Smooth muscle cell of the coronary artery (primary cell): ENCODE results near the gene ZNF830. TPM values are rescaled to one million over a fixed set of nuclear protein-coding genes. Genes with fewer than 3 reads are reported as not detected.

ENCODE experiments used
- total RNA-seq: library from RNA; depleted of rRNA; stranded (reverse); fragments of >200 nt; gene quantifications from 2 replicates; pipeline ENCODE4 v1.2.3, GENCODE V29; 2014; ENCODE audit warnings: low replicate concordance

Gene ZNF830, protein sequence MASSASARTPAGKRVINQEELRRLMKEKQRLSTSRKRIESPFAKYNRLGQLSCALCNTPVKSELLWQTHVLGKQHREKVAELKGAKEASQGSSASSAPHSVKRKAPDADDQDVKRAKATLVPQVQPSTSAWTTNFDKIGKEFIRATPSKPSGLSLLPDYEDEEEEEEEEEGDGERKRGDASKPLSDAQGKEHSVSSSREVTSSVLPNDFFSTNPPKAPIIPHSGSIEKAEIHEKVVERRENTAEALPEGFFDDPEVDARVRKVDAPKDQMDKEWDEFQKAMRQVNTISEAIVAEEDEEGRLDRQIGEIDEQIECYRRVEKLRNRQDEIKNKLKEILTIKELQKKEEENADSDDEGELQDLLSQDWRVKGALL
- 13.4 and 18.3 TPM in 2 replicates for total RNA-seq

DNA sequence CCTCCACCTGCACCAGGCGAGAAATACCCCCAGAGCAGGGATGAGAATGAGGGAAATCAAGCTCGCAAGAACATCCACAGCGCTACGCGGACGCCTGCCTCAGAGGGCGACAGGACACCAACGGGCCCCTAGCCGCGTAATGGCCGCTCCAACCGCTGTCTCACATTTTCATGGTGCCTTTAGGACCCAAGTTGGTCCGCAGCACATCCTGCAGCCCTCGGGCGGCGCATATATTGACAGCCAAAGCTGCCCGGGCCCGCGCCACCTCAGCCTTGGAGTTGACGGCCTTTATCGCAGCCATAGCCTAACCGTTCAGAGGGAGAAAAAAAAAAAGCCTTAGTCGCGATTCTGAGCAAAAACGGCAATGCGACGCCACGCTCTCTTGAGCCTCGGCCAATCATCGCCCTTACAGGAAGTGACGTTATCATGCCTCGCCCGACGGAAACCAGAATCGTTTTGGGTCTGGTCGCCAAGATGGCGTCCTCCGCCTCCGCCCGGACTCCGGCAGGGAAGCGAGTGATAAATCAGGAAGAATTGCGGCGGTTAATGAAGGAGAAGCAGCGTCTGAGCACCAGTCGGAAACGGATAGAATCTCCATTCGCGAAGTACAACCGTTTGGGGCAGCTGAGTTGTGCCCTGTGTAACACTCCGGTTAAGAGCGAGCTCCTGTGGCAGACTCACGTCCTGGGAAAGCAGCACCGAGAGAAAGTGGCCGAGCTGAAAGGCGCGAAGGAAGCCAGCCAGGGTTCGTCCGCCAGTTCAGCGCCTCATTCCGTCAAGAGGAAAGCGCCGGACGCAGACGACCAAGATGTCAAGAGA, at the start of gene ZNF830, which contains the start of gene CCT6B:
Gene ZNF830 (plus strand): TSS at position 448 of the 819 bp plus-strand sequence. CDS start 27 bp downstream, at position 475.
Gene CCT6B (minus strand): TSS at position 368 of the 819 bp plus-strand sequence. CDS start 67 bp downstream, at position 301.

DNA sequence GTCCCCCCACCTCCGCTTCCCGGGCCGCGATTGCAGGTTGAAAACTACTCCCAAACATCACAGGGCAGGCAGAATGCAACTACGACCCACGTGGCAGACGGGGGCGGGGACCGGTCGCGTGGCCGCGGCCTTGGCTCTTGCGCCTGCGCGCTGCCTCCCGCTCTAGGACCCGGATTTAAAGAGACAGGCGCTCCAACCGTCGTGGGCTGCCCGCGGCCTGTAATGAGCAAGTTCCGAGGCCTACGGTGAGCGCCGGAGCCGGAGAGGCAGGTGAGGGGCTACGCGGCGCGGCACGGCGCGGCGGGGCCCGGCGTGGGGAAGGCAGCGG, 19.0 kb downstream of the ZNF830 start, which contains the start of gene LIG3:
Gene LIG3 (plus strand): TSS at position 160 of the 328 bp plus-strand sequence. CDS start 2,494 bp downstream, outside the sequence.

Other genes with a start within 250 kb of the ZNF830 start
- 0.23 and 1.1 TPM in 2 replicates for gene CCT6B, start 80 bp upstream of the ZNF830 start, total RNA-seq
- 41.2 and 43.3 TPM in 2 replicates for gene LIG3, start 19.0 kb downstream of the ZNF830 start, total RNA-seq
- gene RFFL, start 102.2 kb downstream of the ZNF830 start, total RNA-seq: 9.8 and 12.6 TPM in 2 replicates
- gene RAD51D, start 158.3 kb downstream of the ZNF830 start, total RNA-seq: 3.5 and 8.4 TPM in 2 replicates
- not detected in 2 replicates for gene FNDC8, start 160.1 kb downstream of the ZNF830 start, total RNA-seq
- 16.4 and 19.3 TPM in 2 replicates for gene NLE1, start 180.8 kb downstream of the ZNF830 start, total RNA-seq
- not detected in 2 replicates for gene UNC45B, start 186.3 kb downstream of the ZNF830 start, total RNA-seq
- not detected in 2 replicates for gene SLC35G3, start 232.9 kb downstream of the ZNF830 start, total RNA-seq